Ovary (tissue), 3 donors: ENCODE results near the gene PIAS2.

Source experiments
- CTCF ChIP-seq, 3 donors: fragments of 450-650 bp in 2 of 3; fragments of 200-600 bp in 1 of 3; IDR thresholded peaks; one replicate each; pipeline versions ENCODE4 v1.5.1 to v1.8.0; 2016 to 2022; ENCODE audit warnings: antibody characterized with exemption in 3 of 3, mild to moderate bottlenecking in 1 of 3
- EP300 ChIP-seq: sonication (generic); formaldehyde crosslinking; IDR thresholded peaks from one replicate; pipeline ENCODE4 v1.6.1; 2017; ENCODE audit warnings: antibody characterized with exemption
- POLR2A ChIP-seq: fragments of 450-650 bp; IDR thresholded peaks from one replicate; pipeline ENCODE4 v1.6.1; 2017; ENCODE audit warnings: antibody characterized with exemption, mild to moderate bottlenecking, moderate library complexity
- donor health status: DM: no; HTN: no; CAD: no.

GRCh38 chr18:46939998-46940571, 22.8 kb upstream of the PIAS2 start:
- TF ChIP-seq CTCF (IDR thresholded peaks at IDR 0.05): no peak
- TF ChIP-seq POLR2A: no peak
- TF ChIP-seq EP300: no peak
